ENCODE results near the gene NECTIN3.

Gene NECTIN3

GRCh38 chr3:111087924-111088469 is 16.4 kb downstream of the NECTIN3 start:
- DNase-seq: no peak

GRCh38 chr3:111096487-111097209 is 25.0 kb downstream of the NECTIN3 start:
- DNase-seq: no peak

DNA sequence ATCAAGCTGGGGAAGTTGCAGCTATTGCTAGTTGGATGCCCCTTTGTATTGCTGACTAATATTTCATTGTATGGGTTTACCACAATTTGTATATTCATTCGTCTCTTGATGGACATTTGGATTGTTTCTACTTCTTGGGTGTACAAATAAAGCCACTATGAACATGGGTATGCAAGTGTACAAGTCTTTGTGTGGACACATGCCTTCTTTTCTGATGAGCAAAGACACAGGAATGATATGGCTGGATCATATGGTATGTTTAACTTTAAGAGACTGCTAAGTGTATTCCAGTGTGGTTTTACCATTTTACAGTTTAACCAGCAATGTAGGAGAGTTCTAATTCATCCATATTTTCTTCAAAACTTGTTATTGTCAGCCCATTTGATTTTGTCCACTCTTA is 32.2 kb downstream of the NECTIN3 start:
- no peak for DNase-seq

- DNase-seq: no peak
Measured at GRCh38 chr3:111106993-111107661, 35.5 kb downstream of the NECTIN3 start.

- DNase-seq: no peak
Measured at GRCh38 chr3:111107662-111108035, 36.0 kb downstream of the NECTIN3 start.

GRCh38 chr3:111112913-111113312 is 41.3 kb downstream of the NECTIN3 start:
- DNase-seq: no peak

GRCh38 chr3:111128884-111129283 is 57.3 kb downstream of the NECTIN3 start:
- DNase-seq: no peak

DNA sequence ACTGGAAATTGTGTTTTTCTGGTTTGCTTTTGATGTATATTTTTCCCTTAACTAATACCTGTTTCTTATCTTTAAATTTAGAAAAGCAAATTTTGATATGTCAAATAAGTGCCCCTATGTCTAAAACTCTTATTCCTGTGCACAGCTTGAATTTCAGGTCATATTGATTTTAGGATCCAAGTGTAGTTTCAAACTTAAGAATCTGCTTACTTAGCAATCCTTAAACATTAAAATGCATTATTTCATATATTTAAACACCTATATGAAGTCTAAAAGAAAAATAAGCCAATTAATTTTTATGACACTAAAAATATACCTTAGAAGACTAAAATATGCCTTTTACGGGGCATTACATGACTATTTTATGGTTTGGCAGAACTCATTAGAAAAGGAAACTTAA is 59.2 kb downstream of the NECTIN3 start:
- no peak for DNase-seq

GRCh38 chr3:111134302-111134701 is 62.7 kb downstream of the NECTIN3 start:
- no peak for DNase-seq

GRCh38 chr3:111151438-111151837 is 79.8 kb downstream of the NECTIN3 start:
- no peak for DNase-seq

GRCh38 chr3:111152496-111152895 is 80.9 kb downstream of the NECTIN3 start:
- DNase-seq: no peak

DNA sequence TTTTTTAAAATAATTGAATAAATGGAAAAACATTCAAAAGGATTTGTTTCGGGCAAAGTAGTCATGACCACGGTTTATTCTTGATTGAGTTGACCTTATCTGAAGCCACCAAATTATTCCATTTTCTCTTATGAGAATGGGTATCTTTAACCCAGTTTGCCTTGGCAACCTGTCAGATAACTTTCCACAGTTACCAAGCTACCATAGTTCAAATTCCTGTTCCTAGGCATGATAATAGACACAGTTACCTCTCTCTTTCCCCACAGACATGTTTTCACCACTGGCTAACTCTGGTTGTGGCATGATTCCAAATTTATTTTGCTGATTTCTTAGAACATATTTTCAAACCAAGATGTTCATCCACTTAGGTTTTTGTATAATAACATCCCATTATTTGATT is 84.9 kb downstream of the NECTIN3 start:
- no peak for DNase-seq

DNA sequence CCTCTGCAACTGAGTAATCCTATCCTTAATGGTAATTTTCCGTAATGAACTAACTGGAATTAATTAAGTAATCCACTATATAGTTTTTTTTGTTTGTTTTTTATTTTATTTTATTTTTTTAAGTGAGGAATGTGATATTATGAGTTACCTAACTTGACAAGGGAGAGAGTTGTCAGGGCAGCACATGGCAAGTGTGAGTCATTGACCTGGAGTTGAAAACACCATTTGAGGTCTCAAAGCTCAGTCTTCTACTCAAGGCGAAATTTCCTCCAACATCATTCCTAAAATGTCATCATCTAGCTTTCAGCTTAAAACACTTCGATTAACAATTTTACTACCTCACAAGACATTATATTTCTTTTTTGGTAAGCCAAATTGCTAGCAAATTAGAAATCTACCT is 87.8 kb downstream of the NECTIN3 start:
- no peak for DNase-seq

- no peak for DNase-seq
Measured at GRCh38 chr3:111164621-111165020, 93.0 kb downstream of the NECTIN3 start.

- DNase-seq: no peak
Measured at GRCh38 chr3:111165411-111165810, 93.8 kb downstream of the NECTIN3 start.

DNA sequence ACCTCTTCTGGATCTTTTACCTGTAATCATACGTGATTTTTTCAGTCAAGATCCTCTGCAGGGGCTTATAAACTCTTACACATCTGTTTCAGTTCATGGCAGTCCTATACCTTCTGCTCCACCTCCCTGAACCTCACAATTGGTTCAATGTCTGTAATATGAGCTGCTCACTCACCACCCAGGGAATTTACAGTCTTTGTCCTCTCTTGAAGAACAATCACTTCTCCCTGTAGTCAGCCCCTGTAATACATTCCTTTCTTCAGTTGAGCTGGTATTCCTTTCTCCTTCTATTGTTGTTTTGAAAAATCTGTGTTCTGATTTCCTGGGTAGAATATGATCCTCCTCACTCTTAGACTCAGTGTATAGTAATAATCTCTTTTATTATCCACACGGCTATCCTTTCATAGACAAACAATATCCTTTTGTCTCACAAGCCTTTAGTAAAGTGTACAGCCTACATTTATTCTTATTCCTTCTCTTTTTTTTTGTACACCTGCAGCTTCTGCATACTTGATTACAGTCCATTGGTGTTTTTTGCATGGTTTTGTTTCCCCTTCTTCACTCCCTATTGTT is 101.8 kb downstream of the NECTIN3 start:
- DNase-seq: no peak

DNA sequence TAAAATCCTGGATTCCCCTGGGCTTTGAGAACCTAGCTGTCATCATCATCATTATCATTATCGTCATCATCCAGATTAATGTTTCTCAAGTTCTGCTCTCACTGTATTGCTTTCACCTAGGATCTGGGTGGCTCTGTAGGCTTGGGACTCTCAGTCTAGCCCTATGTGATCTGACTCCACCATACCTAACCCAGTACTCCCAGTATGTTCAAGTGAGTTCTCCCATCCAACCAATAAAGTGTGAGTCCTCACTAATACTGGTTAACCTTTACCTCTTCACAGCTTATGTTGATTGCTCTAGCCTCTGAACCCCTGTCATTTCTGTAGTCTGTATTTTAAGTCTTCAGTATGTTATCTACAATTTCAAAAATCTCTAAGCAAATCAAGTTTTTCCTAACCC is 102.3 kb downstream of the NECTIN3 start:
- no peak for DNase-seq

DNA sequence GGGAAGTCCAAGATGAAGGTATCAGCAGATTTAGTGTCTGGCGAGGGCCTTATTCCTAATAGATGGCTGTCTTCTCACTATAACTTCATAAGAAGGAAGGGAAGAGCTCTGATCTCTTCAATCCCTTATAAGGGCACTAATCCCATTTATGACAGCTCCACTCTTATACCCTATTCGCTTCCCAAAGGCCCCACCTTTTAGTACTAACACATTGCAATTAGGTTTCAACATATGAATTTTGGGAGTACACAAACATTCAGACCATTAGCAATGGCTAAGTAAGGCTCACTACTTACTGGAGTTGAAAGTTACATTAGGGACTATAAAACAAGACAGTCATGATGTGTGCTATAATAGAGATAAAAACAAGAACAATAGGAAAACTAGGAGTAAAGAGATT is 118.9 kb downstream of the NECTIN3 start:
- DNase-seq: no peak

GRCh38 chr3:111193472-111193871 is 121.9 kb downstream of the NECTIN3 start:
- no peak for DNase-seq

GRCh38 chr3:111194048-111194447 is 122.4 kb downstream of the NECTIN3 start:
- no peak for DNase-seq

- DNase-seq: no peak
Measured at GRCh38 chr3:111197485-111197884, 125.9 kb downstream of the NECTIN3 start.

- DNase-seq: no peak
Measured at GRCh38 chr3:111200027-111200426, 128.4 kb downstream of the NECTIN3 start.

GRCh38 chr3:111210003-111210711 is 138.5 kb downstream of the NECTIN3 start:
- DNase-seq: no peak
